ENCODE data around the gene OLFML2B.
"Not testable (repeated sequence)": the region's sequence is repeated elsewhere in the genome, so short reads cannot be mapped to it uniquely, and the experiment has no call there.

The OLFML2B gene

DNA sequence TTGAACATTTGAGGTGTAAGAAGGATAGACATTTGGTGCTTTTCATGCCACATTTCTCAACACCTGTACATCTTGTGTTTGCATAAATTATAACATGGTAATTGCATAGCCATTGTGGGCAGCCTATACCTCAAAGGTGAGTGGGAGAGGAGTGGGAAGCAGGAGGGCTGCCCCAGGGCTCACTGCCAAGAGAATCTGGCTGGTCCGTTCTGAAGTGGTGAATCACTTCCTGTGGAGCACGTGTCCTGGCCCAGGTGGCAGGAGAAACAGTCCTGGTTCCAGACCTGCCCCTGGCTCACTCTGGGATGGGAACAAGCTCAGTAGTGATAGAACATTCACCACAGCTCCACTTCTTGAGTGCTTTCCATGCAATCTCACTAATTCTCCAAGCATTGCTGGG is 11.6 kb upstream of the OLFML2B start:
- no peak for DNase-seq (ENCODE audit: low spot score)

DNA sequence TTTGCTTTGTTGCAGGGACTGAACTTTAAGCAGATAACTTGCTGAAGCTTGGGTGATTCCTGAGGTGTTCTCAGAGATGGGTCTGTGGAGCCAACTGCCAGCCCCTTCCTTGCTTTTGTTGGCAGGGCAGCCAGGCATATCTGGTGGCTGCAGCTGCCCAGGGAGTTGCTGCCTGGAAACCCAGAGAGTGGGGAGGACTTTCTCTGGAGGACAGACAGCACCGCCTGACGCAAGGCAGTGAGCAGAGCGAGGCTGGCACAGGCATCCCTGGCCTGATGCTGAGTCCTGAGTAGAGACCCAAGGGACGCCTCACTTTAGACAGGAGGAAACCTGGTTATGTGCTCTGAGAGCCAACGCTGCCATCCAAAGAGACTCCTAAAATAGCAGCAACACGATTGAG is 9.8 kb upstream of the OLFML2B start:
- DNase-seq (ENCODE audit: low spot score): no peak

DNA sequence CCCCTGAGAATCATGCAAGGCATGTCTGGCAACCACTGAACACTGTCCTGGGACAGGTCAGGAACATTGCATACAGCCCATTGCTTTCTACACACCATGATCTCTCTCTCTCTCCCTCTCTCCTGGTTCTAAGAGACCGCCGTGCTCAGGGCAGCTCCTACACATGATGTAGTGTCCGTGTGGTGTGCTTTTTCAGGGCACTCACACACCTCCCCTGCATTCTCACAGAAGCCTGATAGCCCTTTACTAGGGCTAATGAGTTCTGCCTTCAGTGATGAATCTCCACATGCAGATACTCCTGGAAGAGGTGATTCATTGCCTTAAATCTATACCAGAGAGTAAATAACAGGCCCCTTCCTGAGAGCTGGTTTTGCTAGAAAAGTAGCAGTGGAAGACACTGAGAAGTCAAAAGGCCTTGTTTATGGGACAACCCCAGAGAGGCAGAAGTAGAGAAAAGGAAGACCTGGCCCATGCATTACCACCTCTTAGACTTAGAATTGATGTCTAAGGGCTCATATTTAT is 7.2 kb upstream of the OLFML2B start:
- no peak for DNase-seq (ENCODE audit: low spot score)

DNA sequence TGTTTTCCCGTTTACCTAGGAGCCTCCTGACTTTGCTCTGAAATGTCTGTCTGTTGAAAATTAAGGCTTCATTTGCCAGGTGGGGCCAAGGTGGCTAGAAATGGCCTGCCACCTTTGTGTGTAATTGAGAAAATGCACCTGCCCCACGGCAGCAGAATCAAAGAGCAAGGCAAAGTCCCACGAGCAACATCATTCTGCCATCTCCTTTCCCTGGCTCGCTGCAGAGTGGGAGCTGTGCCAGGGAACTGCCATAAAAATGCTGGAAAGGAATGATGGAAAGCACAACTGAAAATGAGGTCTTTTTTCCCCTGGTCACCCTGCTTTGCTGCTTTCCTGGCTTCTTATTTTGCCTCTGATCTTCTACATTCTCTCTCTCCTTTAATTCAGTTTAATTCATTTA is 5.5 kb upstream of the OLFML2B start:
- no peak for DNase-seq (ENCODE audit: low spot score)

DNA sequence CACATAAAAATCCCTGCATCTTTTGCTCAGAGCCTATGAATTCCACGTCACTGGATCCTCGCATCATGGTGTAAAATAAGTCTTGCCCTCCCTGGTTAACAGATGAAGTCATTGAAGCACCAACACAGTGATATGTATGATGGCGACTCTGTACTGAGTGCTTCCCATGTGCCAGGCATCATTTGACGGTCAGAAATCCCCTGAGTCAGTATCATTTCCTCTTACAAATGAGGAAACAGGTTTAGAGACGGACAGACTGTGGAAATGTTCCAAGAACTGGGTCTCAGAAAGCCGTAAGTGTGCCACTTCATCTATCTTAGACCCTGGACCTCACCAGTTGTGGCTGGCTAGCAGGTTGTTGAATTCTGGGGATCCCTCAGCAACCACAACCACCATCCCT is 5.1 kb upstream of the OLFML2B start:
- no peak for DNase-seq (ENCODE audit: low spot score)

DNA sequence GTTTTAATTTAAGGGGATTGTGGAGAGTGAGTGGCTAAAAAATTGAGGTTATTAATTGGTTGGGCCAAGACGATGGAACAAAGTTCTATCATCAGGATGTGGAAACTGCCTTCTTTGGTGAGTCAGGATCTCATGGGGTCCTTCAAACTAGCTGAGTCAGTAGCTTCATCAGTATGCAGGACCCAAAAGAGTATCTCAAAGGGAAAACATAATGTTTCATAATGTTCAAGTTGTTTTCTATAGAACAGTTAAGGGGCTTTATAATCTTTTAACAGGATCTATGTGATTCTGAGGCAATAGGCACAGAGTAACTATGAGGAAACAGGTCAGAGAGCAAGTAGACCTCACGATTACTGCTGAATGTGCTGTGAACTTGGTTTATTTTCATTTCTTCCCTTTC is 3.2 kb upstream of the OLFML2B start:
- no peak for DNase-seq (ENCODE audit: low spot score)

DNA sequence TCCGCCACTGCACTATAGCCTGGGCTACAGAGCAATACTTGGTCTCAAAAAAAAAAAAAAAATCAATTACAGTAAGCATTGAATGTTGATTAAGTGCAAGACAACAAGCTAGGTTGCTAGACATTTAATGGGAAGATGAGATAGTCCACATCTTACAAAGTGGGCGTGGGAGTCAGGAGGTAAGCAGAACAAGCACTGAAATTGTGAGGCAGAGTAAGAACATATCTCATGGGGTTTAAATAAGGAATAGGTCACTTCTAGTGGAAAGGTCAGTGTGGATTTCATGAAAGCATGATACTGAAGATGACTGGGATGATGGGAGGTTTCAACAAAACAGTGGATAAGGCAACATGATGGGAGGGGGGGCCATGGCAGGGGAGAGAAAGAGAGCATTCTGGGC is 1.9 kb upstream of the OLFML2B start:
- no peak for DNase-seq (ENCODE audit: low spot score)

DNA sequence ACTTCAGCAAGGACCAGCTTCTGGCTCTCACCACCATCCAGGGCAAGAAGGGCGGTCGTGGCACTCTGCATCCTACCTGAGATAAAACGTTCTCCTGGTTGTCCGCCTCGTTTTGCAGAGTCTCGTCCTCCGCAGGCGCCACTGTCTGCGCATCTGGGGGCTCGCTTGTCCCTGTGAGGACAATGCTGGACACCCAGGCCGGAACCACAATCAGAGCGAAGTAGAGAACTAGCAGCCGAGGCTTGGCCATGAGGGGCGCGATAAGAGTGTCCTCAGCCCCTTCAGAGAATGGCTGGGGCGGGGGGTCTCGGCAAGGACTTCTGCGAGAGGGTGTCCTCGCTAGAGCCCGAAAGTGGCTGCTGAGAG is 505 bp downstream of the OLFML2B start:
- DNase-seq (ENCODE audit: low spot score): no peak

DNA sequence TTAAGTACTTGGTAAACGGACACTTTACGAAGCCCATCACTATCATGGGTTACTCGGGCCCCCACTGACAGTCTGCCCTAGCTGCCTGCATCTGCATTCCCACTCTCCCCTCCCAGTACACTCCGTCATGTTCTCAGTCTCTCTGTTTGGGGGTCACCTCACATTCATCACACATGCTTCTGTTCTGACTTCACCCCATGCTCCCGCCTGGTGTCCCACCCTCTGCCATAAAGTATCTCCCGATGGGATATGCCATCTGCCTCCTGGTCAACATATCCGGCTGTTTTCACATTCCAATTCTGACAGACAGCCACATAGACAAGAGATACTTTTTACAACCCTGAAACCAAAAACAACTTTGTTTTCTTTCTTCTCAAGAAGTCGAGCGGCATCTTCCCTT is 1.0 kb downstream of the OLFML2B start:
- DNase-seq (ENCODE audit: low spot score): no peak

DNA sequence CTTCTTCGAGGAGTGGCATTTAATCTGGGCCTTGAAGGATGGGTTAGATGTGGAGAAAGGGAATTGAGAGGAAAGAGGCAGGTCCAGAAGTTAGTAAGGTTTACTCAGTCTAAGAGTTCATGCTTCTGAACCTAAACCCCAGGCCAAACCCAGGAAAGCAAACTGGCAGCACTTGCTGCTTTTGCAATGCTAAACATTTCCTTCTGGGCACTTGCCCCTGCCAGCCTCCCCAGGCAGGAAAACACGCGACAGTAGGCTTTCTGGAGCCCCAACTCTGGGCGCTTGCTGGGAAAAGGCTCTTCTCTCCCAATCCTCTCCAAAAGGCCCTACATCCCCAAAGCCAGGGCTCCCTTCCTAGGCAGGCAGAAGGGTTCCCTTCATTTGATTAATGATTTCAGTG is 2.5 kb downstream of the OLFML2B start:
- DNase-seq (ENCODE audit: low spot score): no peak

DNA sequence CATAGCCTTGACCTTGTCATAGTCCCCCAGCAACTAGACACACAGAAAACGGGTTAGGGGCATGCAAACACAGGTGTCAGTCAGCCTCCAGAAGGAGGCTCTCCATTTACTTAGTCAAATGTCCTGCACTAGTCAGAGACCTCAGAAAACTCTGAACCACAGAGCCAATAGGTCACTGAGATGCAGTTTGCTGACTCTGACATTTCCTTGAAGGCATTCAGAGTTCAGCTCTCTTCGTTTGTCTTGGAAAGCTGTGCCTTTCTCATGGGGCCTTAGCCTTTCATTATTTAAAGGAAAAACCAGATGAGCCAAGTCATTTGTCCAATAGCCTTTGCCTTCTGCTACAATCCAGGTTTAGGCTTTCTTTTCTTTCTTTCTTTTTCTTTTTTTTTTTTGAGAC is 3.5 kb downstream of the OLFML2B start:
- DNase-seq (ENCODE audit: low spot score): no peak

DNA sequence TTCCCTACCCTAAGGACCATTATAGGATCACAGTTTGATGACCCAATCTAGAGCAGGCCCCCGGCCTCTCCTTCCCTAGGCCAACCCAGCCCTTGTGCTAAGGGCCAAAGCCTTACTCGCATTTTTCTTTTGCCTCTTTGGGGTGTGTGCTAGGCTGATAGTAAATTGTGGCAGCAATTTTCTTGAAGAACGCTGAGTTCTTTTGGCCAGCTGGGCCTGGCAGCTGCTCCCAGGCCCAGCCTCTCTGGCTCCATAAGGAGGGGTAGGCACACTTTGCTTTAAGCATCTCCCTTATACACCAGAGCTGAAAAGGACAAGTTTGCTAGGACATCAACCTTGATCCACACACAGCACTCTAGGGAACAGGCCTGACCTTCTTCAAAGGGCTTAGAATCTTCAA is 4.2 kb downstream of the OLFML2B start:
- DNase-seq (ENCODE audit: low spot score): no peak

DNA sequence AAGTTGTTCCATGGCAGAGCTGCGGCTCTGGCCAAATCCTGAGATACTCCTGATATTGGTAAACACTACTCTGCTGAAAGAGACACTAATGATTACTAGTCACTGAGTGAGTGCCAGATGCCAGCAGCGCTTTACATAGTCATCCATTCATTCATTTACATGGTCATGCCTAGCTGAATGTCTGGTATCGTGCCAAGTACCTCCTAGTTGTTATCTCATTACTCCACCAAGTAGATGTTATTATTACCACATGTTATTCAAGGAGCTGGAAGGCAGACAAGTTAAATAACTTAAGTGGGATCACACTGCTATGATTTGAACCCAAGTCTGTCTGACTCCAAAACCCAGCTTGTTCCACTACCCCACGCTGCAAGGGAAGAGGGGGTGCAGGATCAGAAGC is 4.7 kb downstream of the OLFML2B start:
- DNase-seq (ENCODE audit: low spot score): no peak

DNA sequence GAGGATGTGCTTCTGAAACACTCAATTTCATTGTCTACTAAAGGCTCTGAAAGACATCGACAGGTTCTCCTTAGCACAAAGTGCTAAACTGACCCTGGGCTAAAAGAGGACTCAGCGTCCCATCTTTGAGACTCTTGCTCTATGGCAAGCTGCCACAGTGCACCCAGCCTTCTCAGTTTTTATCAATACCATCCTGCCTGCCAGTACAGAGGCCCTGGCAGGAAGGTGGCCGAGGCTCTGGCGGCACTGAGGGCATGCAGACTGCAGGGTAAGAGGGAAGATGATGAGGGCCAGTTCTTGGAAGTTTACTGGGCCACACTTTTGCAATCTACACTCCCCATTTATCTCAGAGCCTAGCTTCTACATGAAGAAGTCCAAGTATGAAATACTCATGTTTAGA is 5.3 kb downstream of the OLFML2B start:
- DNase-seq (ENCODE audit: low spot score): no peak

DNA sequence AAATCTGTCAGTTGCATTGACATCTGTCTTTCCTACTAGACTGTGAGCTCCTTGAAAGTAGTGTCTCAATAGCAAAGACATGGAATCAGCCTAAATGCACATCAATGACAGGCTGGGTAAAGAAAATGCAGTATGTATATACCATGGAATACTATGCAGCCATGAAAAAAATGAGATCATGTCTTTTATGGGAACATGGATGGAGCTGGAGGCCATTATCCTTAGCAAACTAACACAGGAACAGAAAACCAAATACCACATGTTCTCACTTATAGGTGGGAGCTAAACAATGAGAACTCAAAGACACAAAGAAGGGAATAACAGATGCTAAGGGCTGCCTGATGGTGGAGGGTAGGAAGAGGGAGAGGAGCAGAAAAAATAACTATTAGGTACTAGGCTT is 5.9 kb downstream of the OLFML2B start:
- DNase-seq (ENCODE audit: low spot score): not testable (repeated sequence)

DNA sequence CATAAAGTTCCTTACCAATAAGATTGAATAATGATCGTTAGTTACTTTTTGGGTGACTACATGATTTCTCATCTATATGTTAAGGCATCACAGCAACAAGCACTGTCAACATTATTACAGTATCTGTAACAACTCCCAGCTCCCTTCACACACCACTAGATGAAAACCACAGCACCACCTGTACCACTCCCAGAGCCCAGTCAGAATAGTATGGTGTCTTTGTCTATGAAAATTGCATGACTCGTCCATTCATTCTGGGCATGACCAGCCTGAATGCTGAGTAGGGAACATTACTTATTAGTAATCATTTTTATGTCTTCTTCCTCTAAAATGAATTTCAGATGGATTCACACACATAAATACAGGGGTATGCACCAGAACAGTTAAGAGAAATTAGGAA is 7.0 kb downstream of the OLFML2B start:
- no peak for DNase-seq (ENCODE audit: low spot score)

DNA sequence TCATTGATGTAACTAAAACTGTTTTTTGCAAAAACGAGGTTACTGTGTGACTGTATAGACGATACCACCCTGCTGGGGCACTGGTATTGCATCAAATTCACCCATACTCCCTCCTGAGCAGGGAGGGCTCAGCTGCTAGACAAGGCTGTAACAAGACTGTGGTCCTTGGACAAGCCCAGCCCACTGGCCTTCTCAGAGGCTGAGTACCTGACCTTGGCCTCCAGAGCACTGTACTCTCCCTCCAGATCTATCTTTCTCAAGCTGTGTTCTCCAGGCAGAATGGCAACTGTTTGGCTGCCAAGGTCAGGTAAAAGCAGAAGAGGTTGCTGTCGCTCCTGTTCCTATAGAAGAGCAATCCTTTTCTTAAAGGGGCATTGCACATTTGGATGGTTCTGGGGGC is 8.5 kb downstream of the OLFML2B start:
- DNase-seq (ENCODE audit: low spot score): no peak

DNA sequence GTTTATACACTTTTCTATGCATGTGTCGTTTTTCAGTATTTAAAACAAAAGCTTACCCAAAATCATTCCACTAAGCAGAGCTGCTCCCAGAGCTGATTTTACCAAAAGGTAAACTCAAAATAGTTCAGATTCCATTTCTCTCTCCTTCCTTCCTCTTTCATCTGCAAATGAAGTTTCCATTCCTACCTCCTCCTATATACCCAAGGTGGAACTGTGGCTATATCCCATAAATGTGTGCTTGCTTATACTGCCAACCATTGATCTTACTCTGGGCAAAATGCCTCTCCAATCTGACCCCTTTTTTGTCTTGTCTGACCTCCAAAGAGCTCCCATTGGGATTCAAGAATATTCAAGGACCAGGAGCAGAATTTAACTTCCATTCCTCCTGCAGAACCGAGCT is 9.5 kb downstream of the OLFML2B start:
- no peak for DNase-seq (ENCODE audit: low spot score)

DNA sequence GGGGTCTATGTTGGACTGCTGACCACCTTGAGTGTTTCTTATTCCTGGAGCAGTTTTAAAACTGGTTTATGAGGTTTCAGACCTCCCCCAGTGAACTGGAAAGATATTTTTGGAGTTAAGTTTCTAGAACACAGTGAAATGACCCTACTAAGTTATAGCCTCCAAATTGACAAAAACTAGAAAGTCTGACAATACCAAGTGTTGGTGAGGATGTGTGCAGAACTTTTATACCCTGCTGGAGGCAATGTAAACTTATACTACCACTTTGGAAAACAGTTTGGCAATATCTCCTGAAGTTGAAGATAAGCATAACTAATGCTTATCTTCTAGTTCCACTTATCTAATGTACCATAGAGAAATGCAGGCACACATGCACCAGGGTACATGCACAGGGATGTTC is 10.4 kb downstream of the OLFML2B start:
- DNase-seq (ENCODE audit: low spot score): no peak

DNA sequence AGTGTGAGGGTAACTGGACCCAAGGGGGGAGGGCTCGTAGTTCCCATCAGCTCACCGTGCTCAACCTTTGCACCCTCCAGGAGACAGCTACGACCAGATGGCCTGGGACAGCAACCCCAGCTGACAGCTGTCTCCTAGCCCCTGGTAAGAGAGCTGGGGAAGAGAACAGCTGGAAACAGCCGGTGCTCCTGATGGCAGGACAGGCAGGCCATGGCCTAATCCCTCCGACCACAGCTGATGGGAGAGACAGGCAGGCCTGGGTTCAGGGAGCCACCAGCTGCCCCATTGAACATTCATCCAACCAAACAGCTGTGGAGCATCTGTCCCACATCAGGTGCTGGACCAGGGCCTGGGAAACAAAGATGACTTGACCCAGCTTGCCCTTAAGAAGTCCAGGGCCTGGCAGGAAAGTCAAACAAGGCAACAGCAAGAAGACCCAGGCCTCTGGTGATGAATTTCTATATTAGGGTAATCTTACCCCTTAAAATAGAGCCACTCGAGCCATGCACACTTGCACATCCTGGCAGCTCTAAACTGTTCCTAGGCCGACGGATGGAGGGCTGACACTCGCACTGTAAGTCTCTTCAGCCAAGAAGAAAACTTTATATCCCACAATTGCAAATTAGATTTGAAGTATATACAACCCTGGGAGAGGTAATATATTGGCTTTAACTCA is 12.2 kb downstream of the OLFML2B start:
- DNase-seq (ENCODE audit: low spot score): no peak

DNA sequence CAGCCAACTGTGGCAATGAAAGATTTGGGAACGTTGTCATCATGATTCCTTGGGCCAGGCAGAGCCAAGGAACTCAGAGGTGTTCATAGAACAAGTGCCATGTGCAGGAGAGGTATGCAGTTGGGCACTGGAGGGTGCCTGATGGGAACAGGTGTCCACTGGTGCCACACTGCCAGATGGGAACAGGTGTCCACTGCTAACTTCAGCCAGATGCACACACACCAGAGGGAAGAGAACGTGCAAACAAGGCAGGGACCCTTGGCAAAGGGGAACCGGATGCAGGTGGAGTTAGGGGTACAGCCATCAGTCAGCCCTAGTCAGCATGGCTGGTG is 13.5 kb downstream of the OLFML2B start:
- no peak for DNase-seq (ENCODE audit: low spot score)

DNA sequence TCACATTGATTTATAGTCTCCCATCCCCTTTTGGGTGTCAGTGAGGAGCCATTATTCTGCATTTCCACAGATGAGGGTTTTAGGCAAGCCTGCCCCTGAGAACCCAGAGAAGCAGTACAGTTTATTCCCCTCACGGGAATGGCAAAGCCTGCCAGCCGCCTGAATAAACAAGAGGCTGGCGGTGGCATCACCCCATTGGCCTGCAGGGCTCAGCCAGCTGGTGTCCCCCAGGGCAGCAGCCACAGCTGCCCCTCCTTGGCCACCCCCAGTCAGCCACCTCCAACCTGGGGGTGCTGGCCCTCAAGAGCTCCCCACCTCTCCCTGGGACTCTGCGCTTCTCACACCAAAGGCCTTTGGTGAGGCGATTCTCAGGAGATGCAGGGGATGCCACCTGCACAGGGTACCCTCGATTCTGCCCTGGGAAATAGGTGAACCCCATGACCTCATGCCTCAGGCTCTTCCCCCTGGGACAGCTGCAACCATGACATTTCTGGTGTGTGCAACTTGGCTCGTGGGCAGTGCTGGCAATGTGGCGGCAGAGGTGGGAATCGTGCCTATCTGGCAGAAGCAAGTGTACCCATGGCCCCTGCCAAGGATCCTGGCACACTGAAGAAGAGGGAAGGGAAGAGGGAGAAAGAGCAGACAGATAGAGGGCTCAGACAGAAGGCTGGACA is 14.0 kb downstream of the OLFML2B start:
- DNase-seq (ENCODE audit: low spot score): no peak

DNA sequence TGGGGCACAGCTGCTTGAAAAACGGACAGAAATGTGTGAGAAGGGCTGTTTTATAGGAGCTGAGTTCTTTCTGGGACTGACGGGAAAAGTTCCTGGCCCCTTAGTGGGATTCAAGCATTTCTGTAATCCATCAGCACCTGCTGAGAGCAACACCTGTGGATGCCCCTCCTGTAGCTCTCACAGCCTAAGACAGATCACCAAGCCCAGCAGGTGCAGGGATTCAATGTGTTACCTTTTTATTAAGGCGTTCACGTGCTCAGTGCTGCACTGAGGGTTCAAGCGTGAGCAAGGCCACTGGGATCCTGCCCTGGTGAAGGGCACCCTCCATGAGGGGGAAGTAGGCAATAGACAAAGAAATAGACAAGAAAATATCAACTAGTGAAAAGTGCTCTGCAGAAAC is 14.9 kb downstream of the OLFML2B start:
- no peak for DNase-seq (ENCODE audit: low spot score)

DNA sequence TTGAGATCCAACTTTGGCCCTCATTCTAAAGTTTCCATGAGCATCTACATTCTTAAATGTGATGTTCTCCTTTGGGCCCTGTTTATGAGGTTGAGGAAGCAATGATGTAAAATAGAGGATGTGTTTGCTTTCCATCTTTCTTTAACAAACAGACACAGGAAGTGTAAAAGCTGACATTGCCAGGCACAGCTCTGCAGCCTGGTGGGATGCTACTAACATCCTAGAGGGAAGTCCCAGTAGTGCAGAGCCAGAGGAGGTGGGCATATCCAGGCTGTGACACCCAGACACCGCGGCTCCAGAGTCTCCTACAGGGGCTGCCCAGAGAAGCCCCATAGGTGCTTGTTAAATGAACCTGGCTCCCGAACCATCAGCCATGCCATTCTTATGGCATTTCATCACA is 16.2 kb downstream of the OLFML2B start:
- DNase-seq (ENCODE audit: low spot score): no peak
